ENCODE results near the gene SLC7A5. TPM values are rescaled to one million over a fixed set of nuclear protein-coding genes. Genes with fewer than 3 reads are reported as not detected.
A peak's percentile ranks its signal among the peaks of the same experiment; 100 is the strongest.

The SLC7A5 gene
- total and polyA plus RNA-seq, 2 of the 13 experiments (the other 11 are each of a cell fraction or from before 2014, with no cell fraction given): 79.6 to 155 TPM

DNA sequence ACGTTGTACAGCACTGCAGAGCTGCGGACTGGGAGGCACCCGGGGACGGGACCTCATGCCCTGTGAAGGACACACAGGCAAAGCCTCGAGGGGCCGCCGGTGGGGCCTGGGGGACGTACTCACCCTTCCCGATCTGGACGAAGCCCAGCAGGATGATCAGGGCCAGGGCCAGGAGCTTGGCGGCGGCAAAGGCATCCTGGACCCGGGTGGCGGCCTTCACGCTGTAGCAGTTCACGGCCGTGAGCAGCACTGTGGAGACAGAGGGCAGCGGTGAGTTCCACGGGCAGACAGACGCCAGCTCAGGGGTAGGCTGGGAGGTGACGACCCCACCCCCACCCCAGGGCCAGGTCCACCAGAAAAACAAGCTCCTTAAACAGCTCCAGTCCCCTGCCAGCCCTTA lies 17.7 kb downstream of the SLC7A5 start:
- Histone ChIP-seq H2AFZ (ENCODE audit: low read length) (no peak overlapping the region), H3K4me2 (ENCODE audit: low read depth, low read length) (no peak overlapping the region), H3K4me3 (replicated peaks in 1 of 3; ENCODE audit: insufficient read depth in 1 of 3, low read depth in 2 of 3, low read length in 3 of 3) (no peak overlapping the region), H3K79me2 (ENCODE audit: insufficient read depth, low read length) (peaks cover 81% of the 10 kb centered on the region), H4K20me1 (ENCODE audit: insufficient read depth, low read length) (peaks cover 7% of the 10 kb centered on the region; the same call in 1 of the 2 replicates), H3K9me3 (ENCODE audit: low read length) (no peaks in the 10 kb centered on the region), H3K36me3 (replicated peaks in 1 of 2; ENCODE audit: control insufficient read depth in 1 of 2, insufficient read depth in 2 of 2, low read length in 2 of 2) (peaks cover 31 to 57% of the 10 kb centered on the region in 2 experiments), H3K9ac (ENCODE audit: insufficient read depth, low read depth, low read length) (peak overlapping the region; percentile 81; the same call in 1 of the 2 replicates), H3K4me1 (ENCODE audit: insufficient read depth, low read length) (peaks cover 99% of the 10 kb centered on the region), H3K27me3 (ENCODE audit: control insufficient read depth in 1 of 2, insufficient read depth in 2 of 2, low read length in 2 of 2) (no peaks in the 10 kb centered on the region), H3K27ac (ENCODE audit: extremely low read length, insufficient read depth, low read length) (peak overlapping the region; percentile 98)
- DNase-seq (ENCODE audit: low spot score) (no peak), FAIRE-seq (no peak), ATAC-seq (no peak)
- in situ Hi-C loops (cut with HindIII; ENCODE audit: extremely low pct_ligation_motif_present, low pct_unique_long_range_greater_than_20kb) (loop anchor here (5.0 to 25.0 kb wide), 2 partner anchors 74 to 464 kb away; partner anchors contain the start of genes FBXO31 and MAP1LC3B), intact Hi-C loops (cut with micrococcal nuclease; ENCODE audit: unreplicated experiment) (loop anchor here (10.0 kb wide), 1 partner anchor 467 kb away; the partner anchor contains the start of gene FBXO31)
- ChIA-PET CTCF (ENCODE audit: low intra/inter-chr PET ratio, low total read pairs) (interaction anchor here (5.4 kb wide), 1 partner anchor 74 kb away, joined by 38 read pairs; no protein-coding TSS in a partner anchor), POLR2A (interaction anchor here (0.7 to 9.4 kb wide), 5 partner anchors 14 to 86 kb away, joined by 3 to 399 read pairs (median 9); partner anchors contain the start of genes KLHDC4 and SLC7A5)
- no TSS peak for BruUV-seq (replicated peaks)
- 100% methylated on average over 5 of the region's 21 CpGs for WGBS (ENCODE audit: low lambda C conversion rate)
- peak; percentile 0; the same call in 1 of the 2 replicates for TF ChIP-seq POLR2G (IDR thresholded peaks at IDR 0.05; ENCODE audit: low read depth, low read length)
- TF ChIP-seq, protein P1, sequence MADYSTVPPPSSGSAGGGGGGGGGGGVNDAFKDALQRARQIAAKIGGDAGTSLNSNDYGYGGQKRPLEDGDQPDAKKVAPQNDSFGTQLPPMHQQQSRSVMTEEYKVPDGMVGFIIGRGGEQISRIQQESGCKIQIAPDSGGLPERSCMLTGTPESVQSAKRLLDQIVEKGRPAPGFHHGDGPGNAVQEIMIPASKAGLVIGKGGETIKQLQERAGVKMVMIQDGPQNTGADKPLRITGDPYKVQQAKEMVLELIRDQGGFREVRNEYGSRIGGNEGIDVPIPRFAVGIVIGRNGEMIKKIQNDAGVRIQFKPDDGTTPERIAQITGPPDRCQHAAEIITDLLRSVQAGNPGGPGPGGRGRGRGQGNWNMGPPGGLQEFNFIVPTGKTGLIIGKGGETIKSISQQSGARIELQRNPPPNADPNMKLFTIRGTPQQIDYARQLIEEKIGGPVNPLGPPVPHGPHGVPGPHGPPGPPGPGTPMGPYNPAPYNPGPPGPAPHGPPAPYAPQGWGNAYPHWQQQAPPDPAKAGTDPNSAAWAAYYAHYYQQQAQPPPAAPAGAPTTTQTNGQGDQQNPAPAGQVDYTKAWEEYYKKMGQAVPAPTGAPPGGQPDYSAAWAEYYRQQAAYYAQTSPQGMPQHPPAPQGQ (CRISPR knock-in tag; IDR thresholded peaks at IDR 0.05; ENCODE audit: borderline replicate concordance): no peak
- TF ChIP-seq, protein P2, sequence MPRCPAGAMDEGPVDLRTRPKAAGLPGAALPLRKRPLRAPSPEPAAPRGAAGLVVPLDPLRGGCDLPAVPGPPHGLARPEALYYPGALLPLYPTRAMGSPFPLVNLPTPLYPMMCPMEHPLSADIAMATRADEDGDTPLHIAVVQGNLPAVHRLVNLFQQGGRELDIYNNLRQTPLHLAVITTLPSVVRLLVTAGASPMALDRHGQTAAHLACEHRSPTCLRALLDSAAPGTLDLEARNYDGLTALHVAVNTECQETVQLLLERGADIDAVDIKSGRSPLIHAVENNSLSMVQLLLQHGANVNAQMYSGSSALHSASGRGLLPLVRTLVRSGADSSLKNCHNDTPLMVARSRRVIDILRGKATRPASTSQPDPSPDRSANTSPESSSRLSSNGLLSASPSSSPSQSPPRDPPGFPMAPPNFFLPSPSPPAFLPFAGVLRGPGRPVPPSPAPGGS (CRISPR knock-in tag; IDR thresholded peaks at IDR 0.05): no peak
- TF ChIP-seq, protein P3, sequence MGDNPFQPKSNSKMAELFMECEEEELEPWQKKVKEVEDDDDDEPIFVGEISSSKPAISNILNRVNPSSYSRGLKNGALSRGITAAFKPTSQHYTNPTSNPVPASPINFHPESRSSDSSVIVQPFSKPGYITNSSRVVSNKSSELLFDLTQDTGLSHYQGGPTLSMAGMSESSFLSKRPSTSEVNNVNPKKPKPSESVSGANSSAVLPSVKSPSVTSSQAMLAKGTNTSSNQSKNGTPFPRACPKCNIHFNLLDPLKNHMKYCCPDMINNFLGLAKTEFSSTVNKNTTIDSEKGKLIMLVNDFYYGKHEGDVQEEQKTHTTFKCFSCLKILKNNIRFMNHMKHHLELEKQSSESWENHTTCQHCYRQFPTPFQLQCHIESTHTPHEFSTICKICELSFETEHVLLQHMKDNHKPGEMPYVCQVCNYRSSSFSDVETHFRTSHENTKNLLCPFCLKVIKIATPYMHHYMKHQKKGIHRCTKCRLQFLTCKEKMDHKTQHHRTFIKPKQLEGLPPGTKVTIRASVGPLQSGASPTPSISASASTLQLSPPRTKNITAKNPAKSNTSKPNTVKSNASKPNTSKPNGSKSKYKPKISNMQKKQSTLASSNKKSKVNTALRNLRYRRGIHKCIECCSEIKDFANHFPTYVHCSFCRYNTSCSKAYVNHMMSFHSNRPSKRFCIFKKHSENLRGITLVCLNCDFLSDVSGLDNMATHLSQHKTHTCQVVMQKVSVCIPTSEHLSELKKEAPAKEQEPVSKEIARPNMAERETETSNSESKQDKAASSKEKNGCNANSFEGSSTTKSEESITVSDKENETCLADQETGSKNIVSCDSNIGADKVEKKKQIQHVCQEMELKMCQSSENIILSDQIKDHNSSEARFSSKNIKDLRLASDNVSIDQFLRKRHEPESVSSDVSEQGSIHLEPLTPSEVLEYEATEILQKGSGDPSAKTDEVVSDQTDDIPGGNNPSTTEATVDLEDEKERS (CRISPR knock-in tag; IDR thresholded peaks at IDR 0.05): no peak
- peak; percentile 44 for TF ChIP-seq SALL1 (CRISPR knock-in tag; IDR thresholded peaks at IDR 0.05)
- TF ChIP-seq, protein P4, sequence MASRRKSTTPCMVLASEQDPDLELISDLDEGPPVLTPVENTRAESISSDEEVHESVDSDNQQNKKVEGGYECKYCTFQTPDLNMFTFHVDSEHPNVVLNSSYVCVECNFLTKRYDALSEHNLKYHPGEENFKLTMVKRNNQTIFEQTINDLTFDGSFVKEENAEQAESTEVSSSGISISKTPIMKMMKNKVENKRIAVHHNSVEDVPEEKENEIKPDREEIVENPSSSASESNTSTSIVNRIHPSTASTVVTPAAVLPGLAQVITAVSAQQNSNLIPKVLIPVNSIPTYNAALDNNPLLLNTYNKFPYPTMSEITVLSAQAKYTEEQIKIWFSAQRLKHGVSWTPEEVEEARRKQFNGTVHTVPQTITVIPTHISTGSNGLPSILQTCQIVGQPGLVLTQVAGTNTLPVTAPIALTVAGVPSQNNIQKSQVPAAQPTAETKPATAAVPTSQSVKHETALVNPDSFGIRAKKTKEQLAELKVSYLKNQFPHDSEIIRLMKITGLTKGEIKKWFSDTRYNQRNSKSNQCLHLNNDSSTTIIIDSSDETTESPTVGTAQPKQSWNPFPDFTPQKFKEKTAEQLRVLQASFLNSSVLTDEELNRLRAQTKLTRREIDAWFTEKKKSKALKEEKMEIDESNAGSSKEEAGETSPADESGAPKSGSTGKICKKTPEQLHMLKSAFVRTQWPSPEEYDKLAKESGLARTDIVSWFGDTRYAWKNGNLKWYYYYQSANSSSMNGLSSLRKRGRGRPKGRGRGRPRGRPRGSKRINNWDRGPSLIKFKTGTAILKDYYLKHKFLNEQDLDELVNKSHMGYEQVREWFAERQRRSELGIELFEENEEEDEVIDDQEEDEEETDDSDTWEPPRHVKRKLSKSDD (CRISPR knock-in tag; IDR thresholded peaks at IDR 0.05; ENCODE audit: low read depth): 0 out of 2 replicates have a peak, but pooled peaks have one; percentile 44
- peak; percentile 19 for TF ChIP-seq HNRNPLL (IDR thresholded peaks at IDR 0.05; ENCODE audit: low read depth, low read length, poor library complexity, severe bottlenecking)
- peak; percentile 27; the same call in 1 of the 2 replicates for TF ChIP-seq MEF2D (CRISPR knock-in tag; IDR thresholded peaks at IDR 0.05)
- TF ChIP-seq KLF12 (CRISPR knock-in tag; IDR thresholded peaks at IDR 0.05; ENCODE audit: borderline replicate concordance): 0 out of 2 replicates have a peak, but pooled peaks have one; percentile 3
